ENCODE data around the gene ADAR.

ADAR gene

GRCh38 chr1:154546264-154547063 is 61.5 kb downstream of the ADAR start:
- H4K20me1 ChIP-seq (ENCODE audit: insufficient read depth, low read length), result peaks cover 26% of the 10 kb centered on the region
- TF ChIP-seq CTCF (IDR thresholded peaks at IDR 0.05; ENCODE audit: borderline replicate concordance, extremely low read depth, low read length, poor library complexity, severe bottlenecking), result peak; percentile 73
- no peak for TF ChIP-seq EZH2 (IDR thresholded peaks at IDR 0.05; ENCODE audit: borderline replicate concordance, low read depth, low read length, severe bottlenecking)
- H3K9ac ChIP-seq (ENCODE audit: low read depth, low read length), result no peak overlapping the region
- no peak overlapping the region for H3K4me2 ChIP-seq (ENCODE audit: insufficient read depth, low read length)
- peaks cover 30% of the 10 kb centered on the region for H3K36me3 ChIP-seq (ENCODE audit: insufficient read depth, low read length)
- H3K79me2 ChIP-seq (ENCODE audit: insufficient read depth, low read length), result no peaks in the 10 kb centered on the region
- no peak overlapping the region for H3K27ac ChIP-seq (ENCODE audit: low read length)
- H3K9me3 ChIP-seq (ENCODE audit: insufficient read depth, low read length, severe bottlenecking), result no peaks in the 10 kb centered on the region
- no peak overlapping the region for H2AFZ ChIP-seq (ENCODE audit: low read depth, low read length)
- no peak overlapping the region for H3K4me3 ChIP-seq (ENCODE audit: low read depth in 1 of 2, low read length in 2 of 2)
- peaks cover 11% of the 10 kb centered on the region; the same call in 1 of the 2 replicates for H3K4me1 ChIP-seq (ENCODE audit: insufficient read depth, low read length)
- peak; percentile 83 for ATAC-seq (ENCODE audit: insufficient read depth, low read depth)
- peaks cover 5% of the 10 kb centered on the region for H3K27me3 ChIP-seq (ENCODE audit: insufficient read depth, low read length, poor library complexity)
- DNase-seq, result peak; percentile 50

DNA sequence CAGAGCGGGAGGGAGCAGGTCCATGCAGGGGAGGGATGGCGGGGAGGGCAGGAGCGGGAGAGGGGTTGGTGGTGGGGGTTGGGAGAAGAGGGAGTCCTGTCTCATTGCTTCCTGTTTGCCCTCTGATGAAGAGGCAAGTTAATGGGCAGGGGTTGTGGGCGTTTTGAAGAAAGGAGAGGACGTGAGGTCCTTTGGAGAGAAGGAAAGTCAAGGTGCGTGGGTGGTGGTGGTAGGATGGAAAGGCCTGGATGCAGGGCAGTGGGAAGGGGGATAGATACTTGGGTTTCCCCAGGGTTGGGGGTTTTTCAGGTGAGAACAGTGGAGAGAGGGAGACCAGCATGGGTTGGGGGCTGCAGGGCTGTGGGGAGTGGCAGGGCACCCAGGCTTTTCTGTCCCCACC is 66.8 kb downstream of the ADAR start:
- no peak overlapping the region for H2AFZ ChIP-seq (ENCODE audit: low read depth, low read length)
- no peak overlapping the region for H3K4me2 ChIP-seq (ENCODE audit: insufficient read depth, low read length)
- TF ChIP-seq CTCF (IDR thresholded peaks at IDR 0.05; ENCODE audit: borderline replicate concordance, extremely low read depth, low read length, poor library complexity, severe bottlenecking) (no peak), EZH2 (IDR thresholded peaks at IDR 0.05; ENCODE audit: borderline replicate concordance, low read depth, low read length, severe bottlenecking) (no peak)
- H3K4me3 ChIP-seq (ENCODE audit: low read depth in 1 of 2, low read length in 2 of 2), result no peak overlapping the region
- ATAC-seq (ENCODE audit: insufficient read depth, low read depth), result no peak
- no peaks in the 10 kb centered on the region for H4K20me1 ChIP-seq (ENCODE audit: insufficient read depth, low read length)
- no peaks in the 10 kb centered on the region for H3K36me3 ChIP-seq (ENCODE audit: insufficient read depth, low read length)
- no peaks in the 10 kb centered on the region for H3K9me3 ChIP-seq (ENCODE audit: insufficient read depth, low read length, severe bottlenecking)
- H3K9ac ChIP-seq (ENCODE audit: low read depth, low read length), result no peak overlapping the region
- no peak for DNase-seq
- no peaks in the 10 kb centered on the region for H3K4me1 ChIP-seq (ENCODE audit: insufficient read depth, low read length)
- H3K79me2 ChIP-seq (ENCODE audit: insufficient read depth, low read length), result no peaks in the 10 kb centered on the region
- no peak overlapping the region for H3K27ac ChIP-seq (ENCODE audit: low read length)
- peaks cover 6% of the 10 kb centered on the region for H3K27me3 ChIP-seq (ENCODE audit: insufficient read depth, low read length, poor library complexity)

- Histone ChIP-seq H3K4me3 (ENCODE audit: low read depth in 1 of 2, low read length in 2 of 2) (no peak overlapping the region), H3K9ac (ENCODE audit: low read depth, low read length) (no peak overlapping the region), H2AFZ (ENCODE audit: low read depth, low read length) (no peak overlapping the region), H3K4me1 (ENCODE audit: insufficient read depth, low read length) (no peaks in the 10 kb centered on the region), H3K27ac (ENCODE audit: low read length) (no peak overlapping the region), H3K4me2 (ENCODE audit: insufficient read depth, low read length) (no peak overlapping the region), H3K79me2 (ENCODE audit: insufficient read depth, low read length) (no peaks in the 10 kb centered on the region), H3K36me3 (ENCODE audit: insufficient read depth, low read length) (no peaks in the 10 kb centered on the region), H4K20me1 (ENCODE audit: insufficient read depth, low read length) (no peaks in the 10 kb centered on the region), H3K27me3 (ENCODE audit: insufficient read depth, low read length, poor library complexity) (peaks cover 6% of the 10 kb centered on the region), H3K9me3 (ENCODE audit: insufficient read depth, low read length, severe bottlenecking) (no peaks in the 10 kb centered on the region)
- ATAC-seq (ENCODE audit: insufficient read depth, low read depth) (no peak), DNase-seq (no peak)
- TF ChIP-seq EZH2 (IDR thresholded peaks at IDR 0.05; ENCODE audit: borderline replicate concordance, low read depth, low read length, severe bottlenecking) (no peak), CTCF (IDR thresholded peaks at IDR 0.05; ENCODE audit: borderline replicate concordance, extremely low read depth, low read length, poor library complexity, severe bottlenecking) (no peak)
These were observed 68.2 kb downstream of the ADAR start for GRCh38 chr1:154539486-154540483.

Data from DND-41 (cell line).